Measurements from ENCODE around the gene KL.

GRCh38 chr13:33051632-33052031 lies 35.4 kb downstream of the KL start:
- no peak for TF ChIP-seq SIN3A (IDR thresholded peaks at IDR 0.05; ENCODE audit: borderline replicate concordance, insufficient read depth, low read length)
- TF ChIP-seq POLR2AphosphoS5 (IDR thresholded peaks at IDR 0.05; ENCODE audit: low read depth, low read length): no peak
- TF ChIP-seq TAF1 (IDR thresholded peaks at IDR 0.05; ENCODE audit: borderline replicate concordance, insufficient read depth, low read length): no peak
- no peak for TF ChIP-seq FOXP2 (optimal IDR thresholded peaks at IDR 0.05; ENCODE audit: borderline replicate concordance, extremely low read depth, extremely low read length, insufficient read depth)
- TF ChIP-seq REST (IDR thresholded peaks at IDR 0.05; ENCODE audit: insufficient read depth in 1 of 2, low read depth in 2 of 2, low read length in 2 of 2): no peak

Data from PFSK-1 (cell line).